GM19193 (cell line): ENCODE data around the gene SLC15A1.

Experiments used
- POLR2A ChIP-seq: IDR thresholded peaks from 4 replicates; pipeline ENCODE4 v1.6.1; 2011; ENCODE audit not compliant: insufficient read depth, insufficient read length; ENCODE audit errors: extremely low read depth

SLC15A1 gene

GRCh38 chr13:98706446-98707110 is 45.9 kb downstream of the SLC15A1 start:
- no peak for TF ChIP-seq POLR2A

- TF ChIP-seq POLR2A: no peak
These were observed 54.7 kb downstream of the SLC15A1 start for GRCh38 chr13:98697791-98698190.

GRCh38 chr13:98693756-98694155 is 58.7 kb downstream of the SLC15A1 start:
- TF ChIP-seq POLR2A: no peak

GRCh38 chr13:98691360-98691759 is 61.1 kb downstream of the SLC15A1 start:
- no peak for TF ChIP-seq POLR2A

GRCh38 chr13:98690348-98691022 is 62.0 kb downstream of the SLC15A1 start:
- no peak for TF ChIP-seq POLR2A

GRCh38 chr13:98689347-98689968 is 63.0 kb downstream of the SLC15A1 start:
- TF ChIP-seq POLR2A: no peak

GRCh38 chr13:98688373-98688772 is 64.1 kb downstream of the SLC15A1 start:
- no peak for TF ChIP-seq POLR2A

GRCh38 chr13:98687319-98687718 is 65.2 kb downstream of the SLC15A1 start:
- TF ChIP-seq POLR2A: no peak

GRCh38 chr13:98686270-98686669 is 66.2 kb downstream of the SLC15A1 start:
- TF ChIP-seq POLR2A: no peak

GRCh38 chr13:98685146-98685545 is 67.3 kb downstream of the SLC15A1 start:
- no peak for TF ChIP-seq POLR2A

- TF ChIP-seq POLR2A: no peak
These were observed 71.4 kb downstream of the SLC15A1 start for GRCh38 chr13:98681049-98681448.

GRCh38 chr13:98678741-98679140 is 73.7 kb downstream of the SLC15A1 start:
- no peak for TF ChIP-seq POLR2A

- no peak for TF ChIP-seq POLR2A
These were observed 75.1 kb downstream of the SLC15A1 start for GRCh38 chr13:98677398-98677797.

GRCh38 chr13:98676239-98676638 is 76.2 kb downstream of the SLC15A1 start:
- no peak for TF ChIP-seq POLR2A

GRCh38 chr13:98675837-98676236 is 76.6 kb downstream of the SLC15A1 start:
- TF ChIP-seq POLR2A: no peak

- TF ChIP-seq POLR2A: no peak
These were observed 77.4 kb downstream of the SLC15A1 start for GRCh38 chr13:98675066-98675465.

GRCh38 chr13:98672947-98673613 is 79.4 kb downstream of the SLC15A1 start:
- TF ChIP-seq POLR2A: no peak

GRCh38 chr13:98668155-98668554 is 84.3 kb downstream of the SLC15A1 start:
- no peak for TF ChIP-seq POLR2A
